HepG2 (cell line): ENCODE measurements around the gene WDR81. TPM values are rescaled to one million over a fixed set of nuclear protein-coding genes. Genes with fewer than 3 reads are reported as not detected.

ENCODE experiments used
- ARNT ChIP-seq: fragments of 450-650 bp; IDR thresholded peaks from 2 replicates; pipeline ENCODE4 v1.6.1; 2017
- FOXA1 ChIP-seq, 2 experiments: fragments of 450-650 bp in 1 of 2; sonication (generic) in 1 of 2; formaldehyde crosslinking in 1 of 2; IDR thresholded peaks; 2 replicates each; pipeline versions ENCODE4 v1.4.0 to v1.6.1; 2016 to 2020; ENCODE audit warnings: missing genetic modification reagents in 1 of 2
- FOXA3 ChIP-seq: IDR thresholded peaks from 2 replicates; pipeline ENCODE4 v1.6.1; 2016; ENCODE audit warnings: missing genetic modification reagents, missing compliant biosample characterization
- GTF2F1 ChIP-seq: fragments of 150-350 bp; IDR thresholded peaks from 2 replicates; pipeline ENCODE4 v1.6.1; 2014; ENCODE audit warnings: low read length
- GZF1 ChIP-seq: sonication (generic); formaldehyde crosslinking; IDR thresholded peaks from 2 replicates; pipeline ENCODE4 v1.5.1; 2020; ENCODE audit warnings: mild to moderate bottlenecking, missing genetic modification reagents
- HNRNPK ChIP-seq: fragments of 200-400 bp; formaldehyde crosslinking; IDR thresholded peaks from 2 replicates; pipeline ENCODE4 v1.6.1; 2018; ENCODE audit warnings: low read length, low read depth, moderate library complexity, mild to moderate bottlenecking; ENCODE audit not compliant: poor library complexity, severe bottlenecking
- POLR2AphosphoS2 ChIP-seq: IDR thresholded peaks from 2 replicates; pipeline ENCODE4 v1.6.1; 2011; ENCODE audit warnings: low read depth, low read length, improper control_type of control experiment
- SNAPC2 ChIP-seq: sonication (generic); formaldehyde crosslinking; IDR thresholded peaks from 2 replicates; pipeline ENCODE4 v1.8.1; 2022; ENCODE audit warnings: mild to moderate bottlenecking, missing genetic modification reagents
- ZBTB7B ChIP-seq: sonication (generic); formaldehyde crosslinking; IDR thresholded peaks from 2 replicates; pipeline ENCODE4 v1.4.0; 2020; ENCODE audit warnings: missing genetic modification reagents
- ZNF224 ChIP-seq: sonication (generic); formaldehyde crosslinking; IDR thresholded peaks from 2 replicates; pipeline ENCODE4 v1.5.0; 2020; ENCODE audit warnings: mild to moderate bottlenecking, missing genetic modification reagents
- ZNF263 ChIP-seq: sonication (generic); formaldehyde crosslinking; IDR thresholded peaks from 2 replicates; pipeline ENCODE4 v1.4.0; 2020; ENCODE audit warnings: missing genetic modification reagents
- ZNF264 ChIP-seq: sonication (generic); formaldehyde crosslinking; IDR thresholded peaks from 2 replicates; pipeline ENCODE4 v1.4.0; 2020; ENCODE audit warnings: missing genetic modification reagents
- ZNF282 ChIP-seq: fragments of 450-650 bp; IDR thresholded peaks from 2 replicates; pipeline ENCODE4 v1.6.1; 2018; ENCODE audit not compliant: partially characterized antibody
- ZNF530 ChIP-seq: sonication (generic); formaldehyde crosslinking; IDR thresholded peaks from 2 replicates; pipeline ENCODE4 v1.5.0; 2020; ENCODE audit warnings: low read depth, mild to moderate bottlenecking, missing genetic modification reagents
- ZNF558 ChIP-seq: sonication (generic); formaldehyde crosslinking; IDR thresholded peaks from 2 replicates; pipeline ENCODE4 v1.9.0; 2022; ENCODE audit warnings: mild to moderate bottlenecking, missing genetic modification reagents, borderline replicate concordance
- ZNF768 ChIP-seq: sonication (generic); formaldehyde crosslinking; IDR thresholded peaks from 2 replicates; pipeline ENCODE4 v1.4.0; 2020; ENCODE audit warnings: missing genetic modification reagents
- polyA plus RNA-seq, 8 experiments: library from polyadenylated mRNA; depleted of rRNA in 3 of 8; stranded (reverse) in 7 of 8; unstranded in 1 of 8; fragments of >200 nt; fragmentation: Illumina TruSeq in 4 of 8; extraction: Trizol in 4 of 8; gene quantifications; 2 replicates each; pipeline versions ENCODE4 v1.2.1 to v1.2.3, GENCODE V29; 2011 to 2016; ENCODE audit warnings: low read depth in 4 of 8, missing spikeins in 1 of 8, mixed read lengths in 1 of 8; ENCODE audit not compliant: insufficient read depth in 1 of 8
- total RNA-seq, 5 experiments: library from RNA; depleted of rRNA; stranded (reverse); fragments of >200 nt; fragmentation: Illumina TruSeq; extraction: Trizol; gene quantifications; 2 replicates each; pipeline ENCODE4 v1.2.3, GENCODE V29; 2016; ENCODE audit warnings: low read depth in 1 of 5
- TF ChIP-seq, protein P1 (sequence below): sonication (generic); formaldehyde crosslinking; IDR thresholded peaks from 2 replicates; pipeline ENCODE4 v1.9.0; 2021; ENCODE audit warnings: missing genetic modification reagents, borderline replicate concordance
- TF ChIP-seq, protein P2 (sequence below): sonication (generic); formaldehyde crosslinking; IDR thresholded peaks from 2 replicates; pipeline ENCODE4 v1.5.0; 2020; ENCODE audit warnings: mild to moderate bottlenecking, missing genetic modification reagents, borderline replicate concordance
- TF ChIP-seq, protein P3 (sequence below): sonication (generic); formaldehyde crosslinking; IDR thresholded peaks from 2 replicates; pipeline ENCODE4 v1.5.0; 2020; ENCODE audit warnings: mild to moderate bottlenecking, low read depth, missing genetic modification reagents, borderline replicate concordance

The WDR81 gene
- total and polyA plus RNA-seq, 2 of the 13 experiments (the other 11 are each of a cell fraction or from before 2014, with no cell fraction given): 9.1 to 16.7 TPM

DNA sequence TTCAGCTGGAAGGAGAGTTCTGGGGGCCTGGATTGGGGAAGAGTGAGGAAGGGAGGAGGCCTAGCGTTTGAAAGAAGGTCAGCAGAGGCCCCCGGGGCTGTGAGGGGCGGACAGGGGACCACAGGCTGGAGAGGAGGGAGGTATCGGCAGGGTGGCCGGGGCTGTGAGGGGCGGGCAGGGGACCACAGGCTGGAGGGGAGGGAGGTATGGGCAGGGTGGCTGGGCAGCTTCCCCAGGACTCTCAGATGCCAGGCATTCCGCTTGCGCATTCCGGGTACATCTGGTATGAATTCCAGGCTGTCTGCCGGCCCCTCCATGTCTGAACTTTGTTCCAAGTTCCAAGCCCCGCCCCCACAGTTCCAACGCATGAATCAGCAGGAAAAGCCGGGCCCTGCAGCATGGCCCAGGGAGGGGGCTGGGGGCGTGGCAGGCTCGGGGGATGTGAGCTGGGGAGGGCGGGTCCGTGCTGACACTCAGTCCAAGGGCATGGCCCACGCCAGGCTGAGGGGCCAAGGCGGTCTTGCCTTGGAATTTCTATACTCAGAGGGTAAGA, 10.0 kb upstream of the WDR81 start (continued):
- TF ChIP-seq, protein P1, sequence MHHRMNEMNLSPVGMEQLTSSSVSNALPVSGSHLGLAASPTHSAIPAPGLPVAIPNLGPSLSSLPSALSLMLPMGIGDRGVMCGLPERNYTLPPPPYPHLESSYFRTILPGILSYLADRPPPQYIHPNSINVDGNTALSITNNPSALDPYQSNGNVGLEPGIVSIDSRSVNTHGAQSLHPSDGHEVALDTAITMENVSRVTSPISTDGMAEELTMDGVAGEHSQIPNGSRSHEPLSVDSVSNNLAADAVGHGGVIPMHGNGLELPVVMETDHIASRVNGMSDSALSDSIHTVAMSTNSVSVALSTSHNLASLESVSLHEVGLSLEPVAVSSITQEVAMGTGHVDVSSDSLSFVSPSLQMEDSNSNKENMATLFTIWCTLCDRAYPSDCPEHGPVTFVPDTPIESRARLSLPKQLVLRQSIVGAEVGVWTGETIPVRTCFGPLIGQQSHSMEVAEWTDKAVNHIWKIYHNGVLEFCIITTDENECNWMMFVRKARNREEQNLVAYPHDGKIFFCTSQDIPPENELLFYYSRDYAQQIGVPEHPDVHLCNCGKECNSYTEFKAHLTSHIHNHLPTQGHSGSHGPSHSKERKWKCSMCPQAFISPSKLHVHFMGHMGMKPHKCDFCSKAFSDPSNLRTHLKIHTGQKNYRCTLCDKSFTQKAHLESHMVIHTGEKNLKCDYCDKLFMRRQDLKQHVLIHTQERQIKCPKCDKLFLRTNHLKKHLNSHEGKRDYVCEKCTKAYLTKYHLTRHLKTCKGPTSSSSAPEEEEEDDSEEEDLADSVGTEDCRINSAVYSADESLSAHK (CRISPR knock-in tag): no peak
- TF ChIP-seq ZNF264 (CRISPR knock-in tag) (no peak; the same call in 1 of the 2 replicates), ZNF282 (no peak), ARNT (no peak), GZF1 (CRISPR knock-in tag) (no peak), ZNF530 (CRISPR knock-in tag) (no peak), GTF2F1 (no peak), ZNF224 (no peak), HNRNPK (no peak), SNAPC2 (CRISPR knock-in tag) (no peak), POLR2AphosphoS2 (peak; percentile 22), FOXA3 (CRISPR knock-in tag) (peak; percentile 46), ZNF558 (no peak), ZNF768 (no peak), ZBTB7B (peak; percentile 66), FOXA1 (IDR thresholded peaks at IDR 0.05) (no peak), FOXA1 (CRISPR knock-in tag; IDR thresholded peaks at IDR 0.05) (no peak), ZNF263 (CRISPR knock-in tag) (no peak)
- TF ChIP-seq, protein P2, sequence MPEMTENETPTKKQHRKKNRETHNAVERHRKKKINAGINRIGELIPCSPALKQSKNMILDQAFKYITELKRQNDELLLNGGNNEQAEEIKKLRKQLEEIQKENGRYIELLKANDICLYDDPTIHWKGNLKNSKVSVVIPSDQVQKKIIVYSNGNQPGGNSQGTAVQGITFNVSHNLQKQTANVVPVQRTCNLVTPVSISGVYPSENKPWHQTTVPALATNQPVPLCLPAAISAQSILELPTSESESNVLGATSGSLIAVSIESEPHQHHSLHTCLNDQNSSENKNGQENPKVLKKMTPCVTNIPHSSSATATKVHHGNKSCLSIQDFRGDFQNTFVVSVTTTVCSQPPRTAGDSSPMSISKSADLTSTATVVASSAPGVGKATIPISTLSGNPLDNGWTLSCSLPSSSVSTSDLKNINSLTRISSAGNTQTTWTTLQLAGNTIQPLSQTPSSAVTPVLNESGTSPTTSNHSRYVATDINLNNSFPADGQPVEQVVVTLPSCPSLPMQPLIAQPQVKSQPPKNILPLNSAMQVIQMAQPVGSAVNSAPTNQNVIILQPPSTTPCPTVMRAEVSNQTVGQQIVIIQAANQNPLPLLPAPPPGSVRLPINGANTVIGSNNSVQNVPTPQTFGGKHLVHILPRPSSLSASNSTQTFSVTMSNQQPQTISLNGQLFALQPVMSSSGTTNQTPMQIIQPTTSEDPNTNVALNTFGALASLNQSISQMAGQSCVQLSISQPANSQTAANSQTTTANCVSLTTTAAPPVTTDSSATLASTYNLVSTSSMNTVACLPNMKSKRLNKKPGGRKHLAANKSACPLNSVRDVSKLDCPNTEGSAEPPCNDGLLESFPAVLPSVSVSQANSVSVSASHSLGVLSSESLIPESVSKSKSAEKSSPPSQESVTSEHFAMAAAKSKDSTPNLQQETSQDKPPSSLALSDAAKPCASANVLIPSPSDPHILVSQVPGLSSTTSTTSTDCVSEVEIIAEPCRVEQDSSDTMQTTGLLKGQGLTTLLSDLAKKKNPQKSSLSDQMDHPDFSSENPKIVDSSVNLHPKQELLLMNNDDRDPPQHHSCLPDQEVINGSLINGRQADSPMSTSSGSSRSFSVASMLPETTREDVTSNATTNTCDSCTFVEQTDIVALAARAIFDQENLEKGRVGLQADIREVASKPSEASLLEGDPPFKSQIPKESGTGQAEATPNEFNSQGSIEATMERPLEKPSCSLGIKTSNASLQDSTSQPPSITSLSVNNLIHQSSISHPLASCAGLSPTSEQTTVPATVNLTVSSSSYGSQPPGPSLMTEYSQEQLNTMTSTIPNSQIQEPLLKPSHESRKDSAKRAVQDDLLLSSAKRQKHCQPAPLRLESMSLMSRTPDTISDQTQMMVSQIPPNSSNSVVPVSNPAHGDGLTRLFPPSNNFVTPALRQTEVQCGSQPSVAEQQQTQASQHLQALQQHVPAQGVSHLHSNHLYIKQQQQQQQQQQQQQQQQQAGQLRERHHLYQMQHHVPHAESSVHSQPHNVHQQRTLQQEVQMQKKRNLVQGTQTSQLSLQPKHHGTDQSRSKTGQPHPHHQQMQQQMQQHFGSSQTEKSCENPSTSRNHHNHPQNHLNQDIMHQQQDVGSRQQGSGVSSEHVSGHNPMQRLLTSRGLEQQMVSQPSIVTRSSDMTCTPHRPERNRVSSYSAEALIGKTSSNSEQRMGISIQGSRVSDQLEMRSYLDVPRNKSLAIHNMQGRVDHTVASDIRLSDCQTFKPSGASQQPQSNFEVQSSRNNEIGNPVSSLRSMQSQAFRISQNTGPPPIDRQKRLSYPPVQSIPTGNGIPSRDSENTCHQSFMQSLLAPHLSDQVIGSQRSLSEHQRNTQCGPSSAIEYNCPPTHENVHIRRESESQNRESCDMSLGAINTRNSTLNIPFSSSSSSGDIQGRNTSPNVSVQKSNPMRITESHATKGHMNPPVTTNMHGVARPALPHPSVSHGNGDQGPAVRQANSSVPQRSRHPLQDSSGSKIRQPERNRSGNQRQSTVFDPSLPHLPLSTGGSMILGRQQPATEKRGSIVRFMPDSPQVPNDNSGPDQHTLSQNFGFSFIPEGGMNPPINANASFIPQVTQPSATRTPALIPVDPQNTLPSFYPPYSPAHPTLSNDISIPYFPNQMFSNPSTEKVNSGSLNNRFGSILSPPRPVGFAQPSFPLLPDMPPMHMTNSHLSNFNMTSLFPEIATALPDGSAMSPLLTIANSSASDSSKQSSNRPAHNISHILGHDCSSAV (CRISPR knock-in tag): no peak
- TF ChIP-seq, protein P3, sequence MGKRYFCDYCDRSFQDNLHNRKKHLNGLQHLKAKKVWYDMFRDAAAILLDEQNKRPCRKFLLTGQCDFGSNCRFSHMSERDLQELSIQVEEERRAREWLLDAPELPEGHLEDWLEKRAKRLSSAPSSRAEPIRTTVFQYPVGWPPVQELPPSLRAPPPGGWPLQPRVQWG (CRISPR knock-in tag): no peak
